Muscle of arm (tissue), 14 donors: ENCODE results near the gene SPIN3. TPM values are rescaled to one million over a fixed set of nuclear protein-coding genes. Genes with fewer than 3 reads are reported as not detected.
"Not testable (repeated sequence)": the region's sequence is repeated elsewhere in the genome, so short reads cannot be mapped to it uniquely, and the experiment has no call there.

Experiments used
- DNase-seq: peaks from one replicate; pipeline ENCODE4 v3.0.0-alpha.2; 2013
- long read RNA-seq, 11 donors: transcript quantifications; one replicate each; lab custom pipeline, GENCODE V29; 2026
- polyA plus RNA-seq, 12 donors: library from polyadenylated mRNA; unstranded; fragments of 120-200 nt; gene quantifications; one replicate each; pipeline ENCODE4 v1.2.1, GENCODE V29; 2013; ENCODE audit not compliant: insufficient read length in 12 of 12

SPIN3 gene
- 10 to 100 TPM in 10 of 12 donors, 1 to 10 TPM in 1, not detected in 1; 9.0 to 27.0 (median 14.0) TPM for polyA plus RNA-seq
- long read RNA-seq, donor 1, full-length matches to known transcripts = 8 of 8 reads
- long read RNA-seq, donor 1, partial matches to known transcripts = 0 of 8 reads
- long read RNA-seq, donor 1, other reads (novel, unspliced or antisense) = 0 of 8 reads
- long read RNA-seq, donor 2, full-length matches to known transcripts = 3 of 3 reads
- long read RNA-seq, donor 2, partial matches to known transcripts = 0 of 3 reads
- long read RNA-seq, donor 2, other reads (novel, unspliced or antisense) = 0 of 3 reads
- long read RNA-seq, donor 3, full-length matches to known transcripts = 5 of 5 reads
- long read RNA-seq, donor 3, partial matches to known transcripts = 0 of 5 reads
- long read RNA-seq, donor 3, other reads (novel, unspliced or antisense) = 0 of 5 reads
- long read RNA-seq, donor 4, full-length matches to known transcripts = 4 of 4 reads
- long read RNA-seq, donor 4, partial matches to known transcripts = 0 of 4 reads
- long read RNA-seq, donor 4, other reads (novel, unspliced or antisense) = 0 of 4 reads
- long read RNA-seq, donor 5, full-length matches to known transcripts = 6 of 6 reads
- long read RNA-seq, donor 5, partial matches to known transcripts = 0 of 6 reads
- long read RNA-seq, donor 5, other reads (novel, unspliced or antisense) = 0 of 6 reads
- long read RNA-seq, donor 6, full-length matches to known transcripts = 3 of 3 reads
- long read RNA-seq, donor 6, partial matches to known transcripts = 0 of 3 reads
- long read RNA-seq, donor 6, other reads (novel, unspliced or antisense) = 0 of 3 reads
- long read RNA-seq, donor 7, full-length matches to known transcripts = 1 of 1 reads
- long read RNA-seq, donor 7, partial matches to known transcripts = 0 of 1 reads
- long read RNA-seq, donor 7, other reads (novel, unspliced or antisense) = 0 of 1 reads
- long read RNA-seq, donor 8, full-length matches to known transcripts = 3 of 3 reads
- long read RNA-seq, donor 8, partial matches to known transcripts = 0 of 3 reads
- long read RNA-seq, donor 8, other reads (novel, unspliced or antisense) = 0 of 3 reads
- long read RNA-seq, donor 9, full-length matches to known transcripts = 4 of 4 reads
- long read RNA-seq, donor 9, partial matches to known transcripts = 0 of 4 reads
- long read RNA-seq, donor 9, other reads (novel, unspliced or antisense) = 0 of 4 reads
- long read RNA-seq, donor 10, full-length matches to known transcripts = 6 of 6 reads
- long read RNA-seq, donor 10, partial matches to known transcripts = 0 of 6 reads
- long read RNA-seq, donor 10, other reads (novel, unspliced or antisense) = 0 of 6 reads
- long read RNA-seq, donor 11, full-length matches to known transcripts = 5 of 5 reads
- long read RNA-seq, donor 11, partial matches to known transcripts = 0 of 5 reads
- long read RNA-seq, donor 11, other reads (novel, unspliced or antisense) = 0 of 5 reads

DNA sequence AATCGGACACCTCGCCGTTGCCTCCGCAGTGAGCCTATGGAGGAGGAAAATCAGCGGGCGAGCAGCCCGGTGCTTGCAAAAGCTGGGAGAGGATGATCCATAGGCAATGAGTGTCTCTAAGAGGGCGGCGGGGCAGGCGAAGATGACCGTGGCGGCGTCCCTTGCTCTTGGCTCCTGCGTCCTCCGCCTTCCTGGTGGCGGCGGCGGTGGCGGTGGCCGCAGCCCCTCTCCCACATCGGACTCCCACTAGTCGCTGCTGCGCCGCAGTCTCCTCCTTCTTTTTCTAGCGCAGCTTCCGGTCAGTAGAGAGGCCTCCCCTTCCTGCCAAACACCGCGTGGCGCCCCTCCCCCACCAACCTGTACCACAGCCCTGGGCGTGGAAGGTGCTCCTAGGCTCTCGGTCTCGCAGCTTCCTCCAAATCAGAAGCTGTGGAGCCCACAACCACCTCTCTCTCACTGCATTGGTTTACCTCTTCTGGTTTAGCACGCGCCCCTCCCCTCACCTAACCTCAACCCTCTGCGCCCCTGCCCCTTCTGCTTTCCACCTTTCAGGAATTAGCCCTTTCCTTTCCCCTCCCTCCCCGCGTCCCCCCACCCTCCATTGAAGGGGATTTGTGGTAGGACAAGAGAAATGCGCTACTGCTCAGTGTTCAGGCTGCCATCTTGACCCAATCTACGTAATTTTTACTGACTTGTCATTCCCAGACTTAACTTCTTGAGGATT, at the start of gene SPIN3:
TSS of gene SPIN3 (minus strand) at position 271 of the 724 bp plus-strand sequence. CDS start 594 bp downstream, outside the sequence.
- peak; percentile 77 for DNase-seq

- no peak for DNase-seq
These were observed 48.9 kb upstream of the SPIN3 start for GRCh38 chrX:57044245-57044644.

- DNase-seq = not testable (repeated sequence)
These were observed 41.9 kb upstream of the SPIN3 start for GRCh38 chrX:57037265-57037664.

- no peak for DNase-seq
These were observed 718 bp downstream of the SPIN3 start for GRCh38 chrX:56994375-56995270.

- no peak for DNase-seq
These were observed 7.6 kb downstream of the SPIN3 start for GRCh38 chrX:56987741-56988140.

GRCh38 chrX:56986138-56986537, 9.2 kb downstream of the SPIN3 start:
- no peak for DNase-seq

- peak; percentile 47 for DNase-seq
These were observed 17.2 kb downstream of the SPIN3 start for GRCh38 chrX:56978172-56978571.

DNA sequence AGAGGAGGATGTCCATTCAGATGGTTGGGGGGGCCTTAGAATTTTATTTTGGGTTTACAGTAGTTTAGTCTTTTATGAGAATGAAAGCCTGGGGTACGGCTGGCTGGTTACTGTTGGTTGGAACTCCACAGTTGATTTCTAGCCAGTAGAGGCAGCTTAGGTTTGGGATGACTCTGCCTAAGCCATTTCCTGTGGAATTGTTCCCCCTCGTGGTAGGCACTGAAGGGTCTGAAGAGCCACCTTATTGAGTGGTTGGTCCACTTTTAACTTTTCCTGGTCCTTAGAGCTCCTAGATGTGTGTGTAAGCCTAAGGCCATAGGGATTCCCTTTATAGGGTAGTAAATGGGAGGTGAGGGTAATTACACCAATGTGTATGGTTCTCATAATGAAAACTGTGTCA, 19.7 kb downstream of the SPIN3 start:
- no peak for DNase-seq

GRCh38 chrX:56974408-56974807, 20.9 kb downstream of the SPIN3 start:
- no peak for DNase-seq

DNA sequence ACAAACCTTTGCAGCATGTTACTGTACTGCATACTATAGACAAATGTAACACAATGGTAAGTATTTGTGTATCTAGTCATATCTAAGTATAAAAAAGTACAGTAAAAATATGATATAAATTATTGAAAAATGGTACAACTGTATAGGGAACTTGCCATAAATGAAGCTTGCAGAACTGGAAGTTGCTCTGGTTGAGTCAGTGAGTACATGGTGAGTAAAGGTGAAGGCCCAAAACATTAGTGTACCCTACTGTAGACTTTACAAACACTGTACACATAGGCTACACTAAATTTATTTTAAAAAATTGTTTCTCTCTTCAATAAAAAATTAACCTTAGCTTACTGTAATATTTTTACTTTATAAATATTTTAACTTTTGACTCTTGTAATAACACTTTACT, 25.8 kb downstream of the SPIN3 start:
- no peak for DNase-seq

DNA sequence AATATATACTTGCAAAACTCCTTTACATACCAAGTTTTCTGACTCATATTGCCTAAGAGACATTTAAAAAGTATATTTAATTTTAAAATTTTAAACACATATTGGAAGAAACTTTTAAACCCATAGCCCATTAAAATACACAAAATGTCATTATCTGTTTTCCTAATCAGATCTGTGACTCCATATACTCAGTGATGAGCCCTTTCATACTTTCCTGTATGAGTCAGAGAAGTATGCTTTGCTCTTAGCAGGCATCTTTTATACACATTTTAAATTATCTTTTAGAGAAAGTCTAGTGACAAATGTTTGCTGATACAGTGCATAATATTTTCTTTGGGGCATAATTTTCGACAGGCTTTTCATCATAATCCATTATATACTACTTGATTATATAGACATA, 26.4 kb downstream of the SPIN3 start:
- no peak for DNase-seq

DNA sequence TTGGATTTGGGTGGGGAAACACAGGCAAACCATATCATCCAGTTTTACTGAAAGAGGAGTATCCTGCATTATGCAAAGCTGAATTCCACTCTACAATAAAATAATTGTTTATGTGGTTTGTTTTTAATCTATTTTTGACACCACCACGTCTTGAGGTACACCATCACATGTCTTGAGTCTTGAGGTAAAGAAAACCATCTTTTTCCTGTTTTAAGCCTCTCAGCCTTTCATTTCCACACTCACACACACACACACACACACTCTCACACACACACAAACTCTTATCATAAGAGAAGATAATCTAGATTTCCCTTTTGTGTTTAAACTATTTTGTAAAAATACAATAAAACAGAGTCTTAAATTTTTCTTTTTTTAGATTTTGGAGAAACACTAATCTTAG, 32.0 kb downstream of the SPIN3 start:
- DNase-seq = no peak

DNA sequence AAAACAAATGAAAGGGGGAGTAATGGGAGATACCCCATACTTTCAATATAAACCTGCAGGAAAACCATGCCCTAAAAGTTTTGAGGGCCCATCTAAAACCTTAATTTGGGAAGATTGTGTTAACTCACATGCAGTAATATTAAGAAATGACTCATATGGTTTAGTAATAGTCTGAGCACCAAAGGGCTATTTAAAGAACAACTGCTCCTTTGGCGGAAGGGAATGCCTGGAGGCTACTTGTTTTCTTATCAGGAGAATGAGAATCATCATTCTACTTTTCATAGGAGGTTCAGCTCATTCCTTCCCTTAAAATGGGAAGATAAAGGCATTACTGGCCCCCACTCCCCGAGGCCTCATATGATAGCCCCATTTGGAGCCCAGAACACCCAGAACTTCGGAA, 47.6 kb downstream of the SPIN3 start:
- no peak for DNase-seq

DNA sequence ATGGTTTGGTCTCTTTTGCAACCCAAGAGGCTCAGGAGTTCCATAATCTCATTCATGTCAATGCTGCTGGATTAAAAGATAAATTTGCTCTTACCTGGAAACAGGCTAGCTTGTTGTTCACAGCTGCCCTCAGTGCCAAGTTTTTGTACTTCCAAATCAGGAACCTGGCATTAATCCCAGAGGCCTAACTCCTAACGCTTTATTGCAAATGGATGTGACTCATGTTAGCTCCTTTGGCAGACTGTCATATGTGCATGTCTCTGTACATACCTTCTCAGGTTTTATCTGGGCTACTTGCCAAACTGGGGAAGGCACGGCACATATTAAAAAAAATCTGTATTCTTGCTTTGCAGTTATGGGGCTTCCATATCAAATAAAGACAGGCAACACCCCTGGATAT, 49.1 kb downstream of the SPIN3 start:
- DNase-seq = not testable (repeated sequence)

GRCh38 chrX:56945226-56945625, 50.1 kb downstream of the SPIN3 start:
- DNase-seq = not testable (repeated sequence)

- no peak for DNase-seq
These were observed 52.1 kb downstream of the SPIN3 start for GRCh38 chrX:56943264-56943663.
